ENCODE measurements around the gene TBX4. TPM values are rescaled to one million over a fixed set of nuclear protein-coding genes. Genes with fewer than 3 reads are reported as not detected.
A peak's percentile ranks its signal among the peaks of the same experiment; 100 is the strongest.

Gene TBX4
- total and polyA plus RNA-seq, 12 donors, result 0.03 TPM; not detected in 11

DNA sequence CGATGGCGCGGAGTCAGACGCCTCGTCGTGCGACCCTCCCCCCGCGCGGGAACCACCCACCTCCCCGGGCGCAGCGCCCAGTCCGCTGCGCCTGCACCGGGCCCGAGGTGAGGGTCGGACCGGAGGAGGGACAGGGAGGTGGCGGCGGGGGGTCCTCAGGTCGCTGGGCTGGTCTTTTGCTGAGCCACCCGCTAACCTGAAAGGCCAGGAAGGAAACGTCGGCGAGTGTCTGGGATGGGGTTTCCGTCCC is 47.6 kb upstream of the TBX4 start:
- no peak for ATAC-seq
- Histone ChIP-seq H3K4me1 (peaks cover 10 to 61% (median 49%) of the 10 kb centered on the region in 9 donors), H3K4me3 (peak overlapping the region; percentile 37 to 81 (median 66)), H3K27ac (peak overlapping the region; percentile 67 to 88 (median 80)), H3K27me3 (peaks cover 26 to 96% (median 90%) of the 10 kb centered on the region in 7 donors), H3K9me3 (no peaks in the 10 kb centered on the region), H3K36me3 (peaks cover 0 to 19% (median 0%) of the 10 kb centered on the region in 9 donors)
- DNase-seq, result no peak
- 11 to 21% methylated on average over 27 of the region's 27 CpGs for WGBS, 2 donors
- intact Hi-C loops (cut with DNase I), result loop anchor here in 3 of 10 donors (5.0 to 10.0 kb wide), 3 partner anchors 680 to 690 kb away; no protein-coding TSS in a partner anchor
- TF ChIP-seq, protein P1, sequence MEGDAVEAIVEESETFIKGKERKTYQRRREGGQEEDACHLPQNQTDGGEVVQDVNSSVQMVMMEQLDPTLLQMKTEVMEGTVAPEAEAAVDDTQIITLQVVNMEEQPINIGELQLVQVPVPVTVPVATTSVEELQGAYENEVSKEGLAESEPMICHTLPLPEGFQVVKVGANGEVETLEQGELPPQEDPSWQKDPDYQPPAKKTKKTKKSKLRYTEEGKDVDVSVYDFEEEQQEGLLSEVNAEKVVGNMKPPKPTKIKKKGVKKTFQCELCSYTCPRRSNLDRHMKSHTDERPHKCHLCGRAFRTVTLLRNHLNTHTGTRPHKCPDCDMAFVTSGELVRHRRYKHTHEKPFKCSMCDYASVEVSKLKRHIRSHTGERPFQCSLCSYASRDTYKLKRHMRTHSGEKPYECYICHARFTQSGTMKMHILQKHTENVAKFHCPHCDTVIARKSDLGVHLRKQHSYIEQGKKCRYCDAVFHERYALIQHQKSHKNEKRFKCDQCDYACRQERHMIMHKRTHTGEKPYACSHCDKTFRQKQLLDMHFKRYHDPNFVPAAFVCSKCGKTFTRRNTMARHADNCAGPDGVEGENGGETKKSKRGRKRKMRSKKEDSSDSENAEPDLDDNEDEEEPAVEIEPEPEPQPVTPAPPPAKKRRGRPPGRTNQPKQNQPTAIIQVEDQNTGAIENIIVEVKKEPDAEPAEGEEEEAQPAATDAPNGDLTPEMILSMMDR (IDR thresholded peaks at IDR 0.05), result no peak

GRCh38 chr17:61404913-61405685 is 47.1 kb upstream of the TBX4 start:
- TF ChIP-seq, protein P1 (IDR thresholded peaks at IDR 0.05), result no peak
- DNase-seq (no peak), ATAC-seq (no peak)
- Histone ChIP-seq H3K27ac (peak overlapping the region; percentile 67 to 88 (median 80)), H3K36me3 (peaks cover 0 to 19% (median 0%) of the 10 kb centered on the region in 9 donors), H3K9me3 (no peaks in the 10 kb centered on the region), H3K4me1 (peaks cover 12 to 65% (median 53%) of the 10 kb centered on the region in 9 donors), H3K4me3 (peak overlapping the region; percentile 37 to 81 (median 66)), H3K27me3 (peaks cover 24 to 99% (median 91%) of the 10 kb centered on the region in 7 donors)
- intact Hi-C loops (cut with DNase I), result loop anchor here in 4 of 10 donors (5.0 to 10.0 kb wide), 5 partner anchors 148 to 690 kb away; no protein-coding TSS in a partner anchor
- 16 to 24% methylated on average over 67 to 71 of the region's 71 CpGs for WGBS, 2 donors

DNA sequence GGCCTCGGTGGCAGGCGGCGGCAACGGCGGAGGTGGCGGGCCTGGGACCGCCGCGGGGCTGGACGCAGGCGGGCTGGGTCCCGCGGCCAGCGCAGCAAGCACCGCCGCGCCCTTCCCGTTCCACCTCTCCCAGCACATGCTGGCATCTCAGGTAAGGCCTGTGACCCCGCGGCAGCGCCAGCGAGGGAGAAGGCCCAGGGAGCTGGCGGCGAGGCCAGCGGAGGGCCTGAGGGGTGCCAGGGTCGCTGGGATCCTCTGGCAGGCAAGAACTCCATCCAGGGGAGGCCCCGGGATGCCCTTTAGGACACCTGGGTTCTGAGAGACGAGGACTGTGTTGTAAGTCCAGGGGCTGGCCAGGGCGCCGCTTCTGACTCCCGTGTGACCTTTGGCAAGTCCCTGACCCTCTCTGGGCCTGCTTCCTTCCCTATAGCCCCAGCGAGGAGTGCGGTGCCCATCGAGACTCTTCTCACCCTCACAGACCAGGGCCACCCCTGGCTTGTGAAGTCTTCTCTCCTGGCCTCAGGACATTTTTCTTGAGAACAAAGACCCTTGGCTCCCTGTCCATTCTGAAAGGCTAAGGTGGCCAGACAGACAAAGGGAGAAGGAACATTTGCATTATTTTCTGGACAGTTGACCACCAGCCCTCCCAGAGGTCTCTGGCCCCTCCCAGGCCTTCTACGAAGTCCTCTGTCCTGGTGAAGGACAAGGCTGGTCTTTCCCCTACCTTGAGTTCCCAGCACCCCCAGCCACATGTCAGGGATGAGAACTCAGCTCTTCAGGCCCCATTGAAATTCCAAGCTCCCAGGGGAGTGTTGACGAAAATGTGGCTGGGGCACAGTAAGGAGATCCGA is 46.3 kb upstream of the TBX4 start:
- peak overlapping the region; percentile 37 to 81 (median 66) for H3K4me3 ChIP-seq
- peak overlapping the region; percentile 67 to 88 (median 80) for H3K27ac ChIP-seq
- H3K36me3 ChIP-seq, result peaks cover 0 to 19% (median 0%) of the 10 kb centered on the region in 9 donors
- H3K27me3 ChIP-seq, result peaks cover 22 to 100% (median 85%) of the 10 kb centered on the region in 7 donors
- ATAC-seq (no peak), DNase-seq (no peak)
- 55 to 59% methylated on average over 27 to 37 of the region's 37 CpGs for WGBS, 2 donors
- TF ChIP-seq, protein P1 (IDR thresholded peaks at IDR 0.05), result no peak
- H3K4me1 ChIP-seq, result peaks cover 8 to 65% (median 52%) of the 10 kb centered on the region in 9 donors
- intact Hi-C loops (cut with DNase I), result loop anchor here in 4 of 10 donors (5.0 to 10.0 kb wide), 4 partner anchors 149 to 691 kb away; no protein-coding TSS in a partner anchor
- no peaks in the 10 kb centered on the region for H3K9me3 ChIP-seq

DNA sequence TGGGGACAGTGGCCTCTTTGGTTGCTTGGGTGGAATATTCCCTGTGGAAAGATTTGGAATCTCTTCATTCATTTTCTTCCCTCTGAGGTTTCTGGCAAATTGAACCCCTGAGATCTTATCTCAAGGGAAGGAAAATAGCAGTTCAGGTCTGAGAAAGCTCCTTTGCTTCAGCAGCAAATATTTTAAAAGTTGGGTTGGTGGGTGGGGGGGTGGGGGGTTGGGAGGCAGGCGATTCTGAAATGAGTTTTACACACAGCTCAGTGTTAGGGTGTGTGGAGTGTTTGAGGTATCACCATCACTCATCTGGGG is 45.7 kb upstream of the TBX4 start:
- intact Hi-C loops (cut with DNase I), result loop anchor here in 4 of 10 donors (5.0 to 10.0 kb wide), 4 partner anchors 149 to 692 kb away; no protein-coding TSS in a partner anchor
- DNase-seq (no peak), ATAC-seq (no peak)
- H3K27me3 ChIP-seq, result peaks cover 18 to 100% (median 79%) of the 10 kb centered on the region in 7 donors
- H3K36me3 ChIP-seq, result peaks cover 0 to 19% (median 0%) of the 10 kb centered on the region in 9 donors
- H3K9me3 ChIP-seq, result no peaks in the 10 kb centered on the region
- H3K4me1 ChIP-seq, result peaks cover 8 to 65% (median 51%) of the 10 kb centered on the region in 9 donors
- H3K27ac ChIP-seq, result peak overlapping the region in 8 of 10 donors; percentile 24 to 88 (median 78)
- WGBS, 2 donors, result 61 to 69% methylated on average over 1 of the region's 1 CpG
- H3K4me3 ChIP-seq, result peak overlapping the region in 7 of 10 donors; percentile 46 to 81 (median 67)
- TF ChIP-seq, protein P1 (IDR thresholded peaks at IDR 0.05), result no peak

Data from heart right ventricle (tissue), 16 donors.